Sigmoid colon (tissue), 4 donors: Measurements from ENCODE around the gene SLC22A3.

Source experiments
- CTCF ChIP-seq, 4 experiments: fragments of 450-650 bp in 3 of 4; fragments of 200-600 bp in 1 of 4; IDR thresholded peaks; one replicate each; pipeline ENCODE4 v1.5.1; 2016 to 2019; ENCODE audit warnings: antibody characterized with exemption in 4 of 4, mild to moderate bottlenecking in 3 of 4, moderate library complexity in 2 of 4
- EP300 ChIP-seq, 4 donors: sonication (generic); formaldehyde crosslinking; IDR thresholded peaks; one replicate each; pipeline ENCODE4 v1.6.1; 2017; ENCODE audit warnings: antibody characterized with exemption in 4 of 4
- POLR2A ChIP-seq, 2 donors: fragments of 450-650 bp; IDR thresholded peaks; one replicate each; pipeline ENCODE4 v1.6.1; 2016; ENCODE audit warnings: antibody characterized with exemption in 2 of 2, mild to moderate bottlenecking in 2 of 2, moderate library complexity in 2 of 2

- TF ChIP-seq EP300 (IDR thresholded peaks at IDR 0.05) (no peak), CTCF (IDR thresholded peaks at IDR 0.05) (no peak), POLR2A (IDR thresholded peaks at IDR 0.05) (no peak)
Observed at GRCh38 chr6:160329188-160329587, 19.0 kb upstream of the SLC22A3 start.
